Mesenchymal stem cell (in vitro differentiated cells and primary cell): Measurements from ENCODE around the gene CCDC50.

ENCODE experiments used
- DNase-seq: peaks from one replicate; pipeline ENCODE4 v3.0.0-alpha.2; 2013
- H2AFZ ChIP-seq: one replicate; pipeline ENCODE4 v1.6.1; 2013; ENCODE audit warnings: low read depth, mild to moderate bottlenecking, control low read depth, inconsistent platforms, low read length, moderate library complexity
- H2AK5ac ChIP-seq: 2 replicates; pipeline ENCODE4 v1.6.1; 2013; ENCODE audit warnings: low read length, moderate library complexity, mild to moderate bottlenecking, inconsistent platforms; ENCODE audit not compliant: severe bottlenecking
- H2BK120ac ChIP-seq: one replicate; pipeline ENCODE4 v1.6.1; 2013; ENCODE audit warnings: low read depth, mild to moderate bottlenecking, inconsistent platforms, low read length, moderate library complexity
- H2BK12ac ChIP-seq, 2 experiments: one replicate each; pipeline ENCODE4 v1.6.1; 2013; ENCODE audit warnings: inconsistent platforms in 2 of 2, low read length in 2 of 2, mild to moderate bottlenecking in 2 of 2, moderate library complexity in 2 of 2, control low read depth in 1 of 2
- H2BK15ac ChIP-seq: one replicate; pipeline ENCODE4 v1.6.1; 2013; ENCODE audit warnings: mild to moderate bottlenecking, low read depth, inconsistent platforms; ENCODE audit not compliant: poor library complexity, severe bottlenecking
- H2BK5ac ChIP-seq: 2 replicates; pipeline ENCODE4 v1.6.1; 2013; ENCODE audit warnings: low read depth, mild to moderate bottlenecking, low read length, control low read depth, inconsistent platforms; ENCODE audit not compliant: poor library complexity, severe bottlenecking
- H3K14ac ChIP-seq, 2 experiments: one replicate each; pipeline ENCODE4 v1.6.1; 2013; ENCODE audit warnings: inconsistent platforms in 2 of 2, low read length in 2 of 2, control low read depth in 1 of 2, mild to moderate bottlenecking in 1 of 2, moderate library complexity in 1 of 2
- H3K18ac ChIP-seq, 2 experiments: one replicate each; pipeline ENCODE4 v1.6.1; 2013; ENCODE audit warnings: inconsistent platforms in 2 of 2, low read length in 2 of 2, control low read depth in 1 of 2, low read depth in 1 of 2, mild to moderate bottlenecking in 1 of 2
- H3K23ac ChIP-seq, 2 experiments: one replicate each; pipeline ENCODE4 v1.6.1; 2013; ENCODE audit warnings: inconsistent platforms in 2 of 2, low read length in 2 of 2, mild to moderate bottlenecking in 2 of 2, moderate library complexity in 2 of 2, control low read depth in 1 of 2
- H3K27ac ChIP-seq: 2 replicates; pipeline ENCODE4 v1.5.1; 2013; ENCODE audit warnings: mild to moderate bottlenecking, moderate library complexity, low read length, control low read depth, inconsistent platforms; ENCODE audit not compliant: poor library complexity, severe bottlenecking
- H3K27me3 ChIP-seq, 2 experiments: 2 replicates each; pipeline versions ENCODE4 v1.6.1 to v1.7.0; 2013; ENCODE audit warnings: low read length in 2 of 2, mild to moderate bottlenecking in 2 of 2, moderate library complexity in 2 of 2, control low read depth in 1 of 2, inconsistent platforms in 1 of 2; ENCODE audit not compliant: control insufficient read depth in 1 of 2, insufficient read depth in 1 of 2
- H3K36me3 ChIP-seq, 2 experiments: 2 replicates each; pipeline versions ENCODE4 v1.6.1 to v1.7.0; 2013; ENCODE audit warnings: low read length in 2 of 2, control low read depth in 1 of 2, inconsistent platforms in 1 of 2, low read depth in 1 of 2, mild to moderate bottlenecking in 1 of 2; ENCODE audit not compliant: insufficient read depth in 2 of 2, control insufficient read depth in 1 of 2
- H3K4ac ChIP-seq, 2 experiments: one replicate each; pipeline ENCODE4 v1.6.1; 2013; ENCODE audit warnings: inconsistent platforms in 2 of 2, low read length in 2 of 2, mild to moderate bottlenecking in 2 of 2, moderate library complexity in 2 of 2, control low read depth in 1 of 2, low read depth in 1 of 2
- H3K4me1 ChIP-seq: 2 replicates; pipeline ENCODE4 v1.6.1; 2013; ENCODE audit warnings: low read depth, low read length, control low read depth; ENCODE audit not compliant: control insufficient read depth, insufficient read depth
- H3K4me2 ChIP-seq: 2 replicates; pipeline ENCODE4 v1.6.1; 2013; ENCODE audit warnings: low read length, mild to moderate bottlenecking, inconsistent platforms; ENCODE audit not compliant: poor library complexity, severe bottlenecking
- H3K4me3 ChIP-seq, 2 experiments: 2 replicates each; pipeline versions ENCODE4 v1.5.1 to v1.7.0; 2013; ENCODE audit warnings: low read length in 2 of 2, mild to moderate bottlenecking in 2 of 2, control low read depth in 1 of 2, low read depth in 1 of 2; ENCODE audit not compliant: insufficient read depth in 1 of 2
- H3K79me1 ChIP-seq: replicated peaks from 2 replicates; pipeline ENCODE4 v1.6.1; 2013; ENCODE audit warnings: mild to moderate bottlenecking, control low read depth, low read length, inconsistent platforms; ENCODE audit not compliant: poor library complexity, severe bottlenecking
- H3K9ac ChIP-seq: 2 replicates; pipeline ENCODE4 v1.7.0; 2013; ENCODE audit warnings: mild to moderate bottlenecking, low read length, moderate library complexity
- H3K9me3 ChIP-seq: 2 replicates; pipeline ENCODE4 v1.7.0; 2013; ENCODE audit warnings: mild to moderate bottlenecking, low read length; ENCODE audit not compliant: control insufficient read depth
- H4K8ac ChIP-seq: one replicate; pipeline ENCODE4 v1.6.1; 2013; ENCODE audit warnings: inconsistent platforms, mild to moderate bottlenecking, low read length, moderate library complexity
- H4K91ac ChIP-seq: one replicate; pipeline ENCODE4 v1.6.1; 2013; ENCODE audit warnings: mild to moderate bottlenecking, low read length, inconsistent platforms
- WGBS: methylation state at CpG from one replicate; pipeline ENCODE4 v1.1.7; 2013; ENCODE audit warnings: mixed read lengths; 5-methylcytosine and 5-hydroxymethylcytosine counted together

Gene CCDC50

GRCh38 chr3:191434024-191434423 is 104.8 kb downstream of the CCDC50 start:
- Histone ChIP-seq H3K14ac (no peak overlapping the region), H3K4me2 (no peak overlapping the region), H2BK120ac (no peak overlapping the region), H3K9ac (no peak overlapping the region), H3K18ac (no peak overlapping the region), H2BK15ac (no peak overlapping the region), H2BK5ac (no peak overlapping the region), H3K27me3 (no peaks in the 10 kb centered on the region), H3K9me3 (no peaks in the 10 kb centered on the region), H3K79me1 (no peaks in the 10 kb centered on the region), H4K91ac (no peak overlapping the region), H3K4me1 (no peaks in the 10 kb centered on the region), H4K8ac (no peak overlapping the region), H3K27ac (no peak overlapping the region), H3K36me3 (no peaks in the 10 kb centered on the region), H2AFZ (no peak overlapping the region), H3K23ac (no peak overlapping the region), H3K4ac (no peak overlapping the region), H2AK5ac (no peak overlapping the region), H3K4me3 (no peak overlapping the region), H2BK12ac (no peak overlapping the region)
- no peak for DNase-seq
- WGBS = 100% methylated on average over 1 of the region's 1 CpG

- H4K8ac ChIP-seq = no peak overlapping the region
- H3K9me3 ChIP-seq = no peaks in the 10 kb centered on the region
- no peak for DNase-seq
- H3K4me3 ChIP-seq = no peak overlapping the region
- no peak overlapping the region for H2AK5ac ChIP-seq
- H3K27me3 ChIP-seq = no peaks in the 10 kb centered on the region
- H3K4ac ChIP-seq = no peak overlapping the region
- no peak overlapping the region for H3K23ac ChIP-seq
- no peak overlapping the region for H3K9ac ChIP-seq
- no peak overlapping the region for H3K27ac ChIP-seq
- no peak overlapping the region for H3K14ac ChIP-seq
- H2BK120ac ChIP-seq = no peak overlapping the region
- H3K4me1 ChIP-seq = no peaks in the 10 kb centered on the region
- no peak overlapping the region for H2BK12ac ChIP-seq
- no peak overlapping the region for H2BK5ac ChIP-seq
- no peak overlapping the region for H3K4me2 ChIP-seq
- H2BK15ac ChIP-seq = no peak overlapping the region
- no peaks in the 10 kb centered on the region for H3K36me3 ChIP-seq
- no peak overlapping the region for H4K91ac ChIP-seq
- no peaks in the 10 kb centered on the region for H3K79me1 ChIP-seq
- WGBS = 71% methylated on average over 1 of the region's 2 CpGs
- no peak overlapping the region for H2AFZ ChIP-seq
- no peak overlapping the region for H3K18ac ChIP-seq
Measured at GRCh38 chr3:191435981-191436380, 106.8 kb downstream of the CCDC50 start.

- no peak overlapping the region for H3K18ac ChIP-seq
Measured at GRCh38 chr3:191438150-191438814, 109.1 kb downstream of the CCDC50 start.

GRCh38 chr3:191440532-191440931 is 111.3 kb downstream of the CCDC50 start:
- Histone ChIP-seq H3K23ac (no peak overlapping the region), H2AK5ac (no peak overlapping the region), H4K8ac (no peak overlapping the region), H3K79me1 (no peaks in the 10 kb centered on the region), H3K14ac (no peak overlapping the region), H4K91ac (no peak overlapping the region), H3K4me1 (no peaks in the 10 kb centered on the region), H2BK5ac (no peak overlapping the region), H3K18ac (no peak overlapping the region), H2BK15ac (no peak overlapping the region), H3K9me3 (no peaks in the 10 kb centered on the region), H2BK120ac (no peak overlapping the region), H3K4me3 (no peak overlapping the region), H3K4ac (no peak overlapping the region), H3K27ac (no peak overlapping the region), H3K27me3 (no peaks in the 10 kb centered on the region), H2BK12ac (no peak overlapping the region), H3K9ac (no peak overlapping the region), H2AFZ (no peak overlapping the region), H3K4me2 (no peak overlapping the region), H3K36me3 (no peaks in the 10 kb centered on the region)
- DNase-seq = no peak
- WGBS = 83% methylated on average over 4 of the region's 4 CpGs

More at GRCh38 chr3:191438150-191438814, 109.1 kb downstream of the CCDC50 start:
- Histone ChIP-seq H3K23ac (no peak overlapping the region), H4K91ac (no peak overlapping the region), H3K27me3 (no peaks in the 10 kb centered on the region), H3K4me3 (no peak overlapping the region), H3K4me2 (no peak overlapping the region), H3K27ac (no peak overlapping the region), H3K14ac (no peak overlapping the region), H3K79me1 (no peaks in the 10 kb centered on the region), H2AFZ (no peak overlapping the region), H3K4ac (no peak overlapping the region), H2BK12ac (no peak overlapping the region), H4K8ac (no peak overlapping the region), H3K9me3 (no peaks in the 10 kb centered on the region), H2BK5ac (no peak overlapping the region), H2BK15ac (no peak overlapping the region), H3K4me1 (no peaks in the 10 kb centered on the region), H2AK5ac (no peak overlapping the region), H3K9ac (no peak overlapping the region), H2BK120ac (no peak overlapping the region), H3K36me3 (no peaks in the 10 kb centered on the region)
- no CpG with 5 or more reads among the region's 2 CpGs for WGBS
- DNase-seq = no peak
